ENCODE data around the gene FKBP1B.
"Not testable (repeated sequence)": the region's sequence is repeated elsewhere in the genome, so short reads cannot be mapped to it uniquely, and the experiment has no call there.

Gene FKBP1B

DNA sequence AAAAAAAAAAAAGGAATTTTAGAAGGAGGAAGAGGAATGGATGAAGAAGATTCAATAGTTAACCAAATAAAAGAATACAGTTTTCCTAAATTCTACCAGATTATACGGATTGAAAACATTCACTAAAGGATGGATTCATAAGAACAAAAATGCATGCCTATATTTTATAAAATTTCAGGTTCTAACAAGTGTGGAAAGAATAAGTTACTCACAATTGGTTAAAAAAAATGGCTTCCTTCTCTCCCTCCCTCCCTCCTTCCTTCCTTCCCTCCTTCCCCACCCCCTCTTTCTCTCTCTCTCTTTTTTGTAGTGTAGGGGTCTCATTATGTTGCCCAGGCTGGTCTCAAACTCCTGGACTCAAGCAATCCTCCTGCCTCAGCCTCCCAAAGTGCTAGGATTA lies 36.7 kb downstream of the FKBP1B start:
- DNase-seq (ENCODE audit: insufficient read length, low spot score) (no peak), FAIRE-seq (no peak)
- no peak for TF ChIP-seq POLR2A (IDR thresholded peaks at IDR 0.05; ENCODE audit: low read depth, low read length)

DNA sequence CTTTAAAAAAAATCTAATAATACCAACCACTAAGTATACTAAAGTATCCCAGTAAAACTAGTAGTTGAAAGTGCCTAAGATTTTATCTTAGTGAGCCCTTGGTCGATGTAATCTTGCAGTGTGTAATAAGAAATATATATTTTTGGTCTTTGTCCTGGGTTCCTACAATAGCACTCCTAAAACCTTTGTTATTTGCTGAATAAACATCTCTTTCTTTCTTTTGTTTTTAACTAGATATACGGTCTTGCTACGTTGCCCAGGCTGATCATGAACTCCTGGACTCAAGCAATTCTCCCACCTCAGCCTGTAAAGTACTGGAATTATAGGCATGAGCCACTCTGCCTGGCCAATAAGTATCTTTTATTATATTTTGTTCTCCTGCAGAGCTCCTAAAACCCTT lies 37.5 kb downstream of the FKBP1B start:
- FAIRE-seq (no peak), DNase-seq (ENCODE audit: insufficient read length, low spot score) (no peak)
- no peak for TF ChIP-seq POLR2A (IDR thresholded peaks at IDR 0.05; ENCODE audit: low read depth, low read length)

DNA sequence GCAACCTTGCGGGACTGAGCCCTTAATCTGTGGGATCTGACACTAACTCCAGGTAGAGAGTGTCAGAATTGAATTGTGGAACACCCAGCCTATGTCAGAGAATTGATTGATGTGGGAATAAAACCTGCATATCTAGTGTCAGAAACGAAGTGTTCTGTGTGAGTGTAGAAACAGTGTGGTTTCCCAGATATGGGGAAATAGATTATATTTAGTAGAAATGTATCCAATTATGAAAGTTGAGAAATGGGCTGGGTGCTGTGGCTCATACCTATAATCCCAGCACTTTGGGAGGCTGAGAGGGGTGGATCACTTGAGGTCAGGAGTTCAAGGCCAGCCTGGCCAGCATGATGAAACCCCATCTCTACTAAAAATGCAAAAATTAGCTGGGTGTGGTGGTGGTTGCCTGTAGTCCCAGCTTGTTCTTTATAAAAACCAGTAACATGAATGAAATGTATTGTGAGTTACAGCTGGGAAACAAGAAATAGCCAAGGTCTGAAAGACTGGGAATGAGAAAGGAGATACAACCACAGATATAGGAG lies 39.3 kb downstream of the FKBP1B start:
- FAIRE-seq (no peak), DNase-seq (ENCODE audit: insufficient read length, low spot score) (no peak)
- no peak for TF ChIP-seq POLR2A (IDR thresholded peaks at IDR 0.05; ENCODE audit: low read depth, low read length)

DNA sequence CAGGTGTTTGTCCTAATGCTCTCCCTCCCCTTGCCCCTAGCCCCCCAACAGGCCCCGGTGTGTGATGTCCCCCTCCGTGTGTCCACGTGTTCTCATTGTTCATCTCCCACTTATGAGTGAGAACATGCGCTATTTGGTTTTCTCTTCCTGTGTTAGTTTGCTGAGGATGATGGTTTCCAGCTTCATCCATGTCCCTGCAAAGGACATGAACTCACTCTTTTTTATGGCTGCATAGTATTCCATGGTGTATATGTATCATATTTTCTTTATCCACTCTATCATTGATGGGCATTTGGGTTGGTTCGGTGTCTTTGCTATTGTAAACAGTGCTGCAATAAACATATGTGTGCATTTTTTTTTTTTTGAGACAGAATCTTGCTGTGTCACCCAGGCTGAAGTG lies 43.7 kb downstream of the FKBP1B start:
- FAIRE-seq; DNase-seq (ENCODE audit: insufficient read length, low spot score): not testable (repeated sequence)

DNA sequence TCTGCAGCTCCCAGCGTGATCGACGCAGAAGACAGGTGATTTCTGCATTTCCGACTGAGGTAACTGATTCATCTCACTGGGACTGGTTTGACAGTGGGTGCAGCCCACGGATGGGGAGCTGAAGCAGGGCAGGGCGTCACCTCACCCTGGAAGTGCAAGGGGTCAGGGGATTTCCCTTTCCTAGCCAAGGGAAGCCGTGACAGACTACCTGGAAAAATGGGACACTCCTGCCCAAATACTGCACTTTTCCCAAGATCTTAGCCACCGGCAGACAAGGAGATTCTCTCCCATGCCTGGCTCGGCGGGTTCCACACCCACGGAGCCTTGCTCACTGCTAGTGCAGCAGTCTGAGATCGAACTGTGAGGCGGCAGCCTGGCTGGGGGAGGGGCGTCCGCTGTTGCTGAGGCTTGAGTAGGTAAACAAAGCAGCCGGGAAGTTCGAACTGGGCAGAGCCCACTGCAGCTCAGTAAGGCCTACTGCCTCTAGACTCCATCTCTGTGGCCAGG lies 45.7 kb downstream of the FKBP1B start:
- FAIRE-seq; DNase-seq (ENCODE audit: insufficient read length, low spot score): not testable (repeated sequence)

DNA sequence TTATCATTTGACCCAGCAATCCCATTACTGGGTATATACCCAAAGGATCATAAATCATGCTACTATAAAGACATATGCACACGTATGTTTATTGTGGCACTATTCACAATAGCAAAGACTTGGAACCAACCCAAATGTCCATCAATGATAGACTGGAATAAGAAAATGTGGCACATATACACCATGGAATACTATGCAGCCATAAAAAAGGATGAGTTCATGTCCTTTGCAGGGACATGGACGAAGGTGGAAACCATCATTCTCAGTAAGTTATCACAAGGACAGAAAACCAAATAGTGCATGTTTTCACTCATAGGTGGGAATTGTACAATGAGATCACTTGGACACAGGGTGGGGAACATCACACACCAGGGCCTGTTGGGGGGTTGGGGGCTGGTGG lies 51.2 kb downstream of the FKBP1B start:
- DNase-seq (ENCODE audit: insufficient read length, low spot score); FAIRE-seq: not testable (repeated sequence)

DNA sequence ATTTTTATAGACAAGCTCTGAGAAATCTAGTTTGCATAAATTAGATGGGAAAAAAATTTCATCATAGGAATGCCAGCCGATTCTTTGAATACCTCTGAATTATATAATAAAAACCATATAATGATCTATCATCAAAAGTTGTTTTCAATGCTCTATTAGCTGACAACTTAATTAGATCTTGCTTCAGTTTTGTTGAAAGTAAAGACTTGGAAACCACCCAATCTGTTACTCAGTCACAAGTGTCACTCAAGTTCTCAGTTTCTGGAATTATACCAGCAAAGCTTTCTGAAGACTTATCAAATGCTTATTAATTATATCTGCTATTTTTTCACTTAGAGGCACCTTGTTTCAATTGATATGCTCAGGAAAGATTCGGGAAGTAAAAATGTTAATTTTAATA lies 52.5 kb downstream of the FKBP1B start:
- FAIRE-seq (no peak), DNase-seq (ENCODE audit: insufficient read length, low spot score) (no peak)
- TF ChIP-seq POLR2A (IDR thresholded peaks at IDR 0.05; ENCODE audit: low read depth, low read length): no peak

DNA sequence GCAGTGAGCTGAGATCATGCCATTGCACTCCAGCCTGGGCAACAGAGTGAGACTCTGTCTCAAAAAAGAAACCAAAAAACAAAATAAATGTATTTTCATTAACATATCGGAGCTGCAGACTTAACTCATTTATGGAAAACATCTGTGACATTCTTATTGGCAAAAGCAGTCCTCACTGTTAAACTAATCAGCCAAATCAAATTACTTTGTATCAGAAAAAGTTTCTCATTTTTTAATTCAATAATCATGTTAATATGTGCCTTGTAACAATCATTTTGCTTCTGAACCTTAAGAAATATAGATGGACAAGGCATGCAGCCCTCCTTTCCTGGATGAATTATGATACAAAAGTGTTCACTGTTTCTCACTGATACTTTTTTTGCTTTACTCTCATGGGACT lies 53.1 kb downstream of the FKBP1B start:
- DNase-seq (ENCODE audit: insufficient read length, low spot score): no peak
- TF ChIP-seq POLR2A (IDR thresholded peaks at IDR 0.05; ENCODE audit: low read depth, low read length): no peak
- no peak for FAIRE-seq

DNA sequence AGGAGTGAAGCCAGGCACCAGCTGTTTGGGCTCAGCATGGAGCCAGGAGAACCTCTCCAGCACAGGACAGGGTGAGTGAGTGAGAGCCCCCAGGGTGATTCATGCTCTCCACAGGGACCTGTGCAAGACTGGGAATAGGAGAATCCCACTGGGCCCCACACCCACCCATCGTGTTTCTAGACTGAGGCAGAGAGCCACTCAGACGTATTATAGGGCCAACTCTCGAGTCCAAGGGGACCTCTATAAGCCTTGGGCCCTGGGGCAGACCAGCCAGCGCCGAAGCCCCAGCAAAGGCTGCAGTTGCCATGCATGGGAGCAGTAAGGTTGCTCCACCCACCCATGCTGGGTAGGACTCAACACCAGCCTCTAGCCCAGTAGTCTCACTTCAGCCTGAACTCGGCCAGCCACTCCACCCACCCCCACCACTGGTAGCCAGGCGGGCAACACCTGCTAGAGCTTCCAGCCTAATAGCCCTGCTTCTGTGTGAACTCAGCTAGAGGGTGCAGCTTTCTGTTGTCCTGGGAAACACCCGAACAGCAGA lies 54.6 kb downstream of the FKBP1B start:
- DNase-seq (ENCODE audit: insufficient read length, low spot score): no peak
- TF ChIP-seq POLR2A (IDR thresholded peaks at IDR 0.05; ENCODE audit: low read depth, low read length): no peak
- FAIRE-seq: no peak

DNA sequence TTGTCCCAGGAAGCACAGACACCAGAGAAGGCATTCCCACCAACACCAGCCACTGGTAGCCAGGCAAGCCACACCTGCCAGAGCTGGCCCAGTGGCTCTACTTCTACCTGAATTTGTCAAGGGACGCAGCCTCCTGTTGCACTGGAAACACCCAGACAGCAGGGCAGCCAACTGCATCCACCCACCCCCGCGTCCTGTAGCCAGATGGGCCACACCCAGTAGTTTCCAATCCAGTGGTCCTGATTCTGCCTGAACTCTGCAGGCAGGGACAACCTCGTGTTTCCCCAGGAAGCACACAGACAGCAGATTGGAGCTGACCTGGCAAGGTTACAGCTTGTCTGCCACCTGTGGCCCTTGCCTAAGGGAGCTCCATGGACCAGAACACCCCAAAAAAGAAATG lies 55.4 kb downstream of the FKBP1B start:
- no peak for TF ChIP-seq POLR2A (IDR thresholded peaks at IDR 0.05; ENCODE audit: low read depth, low read length)
- no peak for DNase-seq (ENCODE audit: insufficient read length, low spot score)
- FAIRE-seq: no peak

DNA sequence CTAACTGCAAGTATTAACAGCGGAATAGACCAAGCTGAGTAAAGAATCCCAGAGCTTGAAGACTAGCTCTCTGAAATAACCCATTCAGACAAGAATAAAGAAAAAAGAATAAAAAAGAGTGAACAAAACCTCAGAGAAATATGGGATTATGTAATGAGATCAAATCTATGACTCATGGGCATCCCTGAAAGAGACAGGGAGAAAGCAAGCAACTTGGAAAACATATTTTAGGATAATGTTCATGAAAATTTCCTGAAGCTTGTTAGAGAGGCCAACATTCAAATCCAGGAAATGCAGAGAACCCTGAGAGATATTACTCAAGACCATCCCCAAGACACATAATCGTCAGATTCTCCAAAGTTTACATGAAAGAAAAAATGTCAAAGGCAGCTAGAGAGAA lies 56.3 kb downstream of the FKBP1B start:
- TF ChIP-seq POLR2A (IDR thresholded peaks at IDR 0.05; ENCODE audit: low read depth, low read length): no peak
- FAIRE-seq (no peak), DNase-seq (ENCODE audit: insufficient read length, low spot score) (no peak)

DNA sequence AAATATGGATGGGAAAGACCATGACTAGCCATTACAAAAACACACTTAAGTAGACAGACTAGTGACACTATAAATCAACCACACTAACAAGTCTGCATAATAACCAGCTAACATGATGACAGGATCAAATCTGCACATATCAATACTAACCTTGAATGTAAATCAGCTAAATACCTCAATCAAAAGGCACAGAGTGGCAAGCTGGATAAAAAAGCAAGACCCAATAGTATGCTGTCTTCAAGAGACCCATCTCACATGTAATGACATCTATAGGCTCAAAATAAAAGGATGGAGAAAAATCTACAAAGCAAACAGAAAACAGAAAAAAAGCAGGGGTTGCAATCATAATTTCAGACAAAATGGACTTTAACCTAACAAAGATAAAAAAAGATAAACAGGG lies 57.2 kb downstream of the FKBP1B start:
- no peak for DNase-seq (ENCODE audit: insufficient read length, low spot score)
- no peak for FAIRE-seq
- TF ChIP-seq POLR2A (IDR thresholded peaks at IDR 0.05; ENCODE audit: low read depth, low read length): no peak

DNA sequence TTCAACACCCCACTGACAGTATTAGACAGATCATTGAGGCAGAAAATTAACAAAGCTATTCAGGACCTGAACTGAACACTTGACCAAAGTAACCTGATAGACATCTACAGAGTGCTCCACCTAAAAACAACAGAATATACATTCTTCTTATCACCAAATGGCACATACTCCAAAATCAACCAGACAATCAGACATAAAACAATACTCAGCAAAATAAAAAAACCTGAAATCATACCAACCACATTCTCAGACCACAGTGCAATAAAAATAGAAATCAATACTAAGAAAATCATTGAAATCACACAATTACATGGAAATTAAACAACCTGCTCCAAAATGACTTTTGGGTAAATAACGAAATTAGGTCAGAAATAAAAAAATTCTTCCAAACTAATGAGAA lies 57.8 kb downstream of the FKBP1B start:
- FAIRE-seq (no peak), DNase-seq (ENCODE audit: insufficient read length, low spot score) (no peak)
- TF ChIP-seq POLR2A (IDR thresholded peaks at IDR 0.05; ENCODE audit: low read depth, low read length): no peak

DNA sequence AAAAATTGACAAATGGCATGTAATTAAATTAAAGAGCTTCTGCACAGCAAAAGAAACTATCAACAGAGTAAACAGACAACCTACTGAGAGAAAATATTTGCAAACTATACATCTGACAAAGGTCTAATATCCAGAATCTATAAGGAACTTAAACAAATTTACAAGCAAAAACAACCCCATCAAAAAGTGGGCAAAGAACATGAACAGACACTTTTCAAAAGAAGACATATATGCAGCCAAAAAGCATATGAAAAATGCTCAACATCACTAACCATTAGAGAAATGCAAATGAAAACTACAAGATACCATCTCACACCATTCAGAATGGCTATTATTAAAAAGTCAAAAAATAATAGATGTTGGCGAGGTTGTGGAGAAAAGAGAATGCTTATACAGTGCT lies 59.9 kb downstream of the FKBP1B start:
- not testable (repeated sequence) for DNase-seq (ENCODE audit: insufficient read length, low spot score); FAIRE-seq

DNA sequence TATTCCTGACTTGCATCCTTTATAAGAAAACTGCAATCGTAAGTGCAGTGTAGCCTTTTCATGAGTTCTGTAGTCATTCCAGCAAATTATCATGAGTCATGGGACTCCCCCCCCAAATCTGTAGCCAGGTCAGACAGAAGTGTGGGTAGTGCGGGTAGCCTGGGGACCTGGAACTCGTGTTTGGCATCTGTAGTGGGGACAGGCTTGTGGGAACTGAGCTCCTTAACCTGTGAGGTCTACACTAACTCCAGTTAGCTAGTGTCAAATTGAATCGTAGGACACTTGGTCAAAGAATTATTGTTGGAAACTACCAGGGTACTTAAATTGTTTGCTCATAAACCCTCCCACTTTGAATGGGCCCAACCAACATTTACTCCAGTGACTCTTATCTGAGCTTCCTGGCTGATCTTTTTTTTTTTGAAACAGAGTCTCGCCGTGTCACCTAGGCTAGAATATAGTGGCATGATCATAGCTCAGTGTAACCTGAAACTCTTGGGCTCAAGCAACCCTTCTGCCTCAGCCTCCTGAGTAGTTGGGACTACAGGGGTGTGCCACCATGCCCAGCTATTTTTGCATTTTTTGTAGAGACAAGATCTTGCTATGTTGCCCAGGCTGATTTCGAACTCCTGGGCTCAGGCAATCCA lies 61.2 kb downstream of the FKBP1B start:
- DNase-seq (ENCODE audit: insufficient read length, low spot score) (no peak), FAIRE-seq (no peak)
- TF ChIP-seq POLR2A (IDR thresholded peaks at IDR 0.05; ENCODE audit: low read depth, low read length): no peak

All from H54 (cell line).